Left lobe of liver (tissue), 2 donors: ENCODE measurements around the gene MMS19. TPM values are rescaled to one million over a fixed set of nuclear protein-coding genes. Genes with fewer than 3 reads are reported as not detected.
A peak's percentile ranks its signal among the peaks of the same experiment; 100 is the strongest.
"Not testable (repeated sequence)": the region's sequence is repeated elsewhere in the genome, so short reads cannot be mapped to it uniquely, and the experiment has no call there.

Experiments used
- ATAC-seq: fragments of 200-7000 bp; cut with Tn5 transposase; one replicate; pipeline ENCODE4 v1.9.1; 2020; ENCODE audit warnings: mild to moderate bottlenecking, moderate library complexity
- DNase-seq: peaks from one replicate; pipeline ENCODE4 v3.0.0-alpha.2; 2020; ENCODE audit warnings: low spot score
- total RNA-seq: library from RNA; stranded (reverse); gene quantifications from one replicate; pipeline ENCODE4 v1.2.1, GENCODE V29; 2021
- donor health status: DM: no; HTN: no; CAD: no; lungs with moderate emphysema.
- donor health status: DM: no; HTN: yes; CAD: no.

MMS19 gene
- total RNA-seq, 1 donor from 2014 or later: 20.7 TPM

DNA sequence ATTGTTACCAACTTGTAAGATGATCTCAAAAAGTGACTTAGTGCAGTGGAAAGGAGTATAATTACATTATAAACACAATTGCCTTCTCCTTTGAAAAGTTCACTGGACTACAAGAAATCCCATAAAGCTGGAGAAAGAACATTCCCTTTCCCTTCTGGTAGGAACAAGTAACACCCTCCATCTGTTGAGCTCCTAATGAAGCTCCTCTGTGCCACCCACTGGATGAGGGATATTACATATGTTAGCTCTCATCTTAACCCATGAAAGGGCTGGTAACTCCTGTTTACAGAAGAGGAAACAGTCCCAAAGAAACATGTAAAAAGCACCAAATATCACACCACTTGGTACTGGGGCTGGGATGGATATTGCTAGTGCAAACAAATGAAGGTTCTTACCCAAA lies 64.2 kb downstream of the MMS19 start:
- ATAC-seq (no peak), DNase-seq (no peak)

DNA sequence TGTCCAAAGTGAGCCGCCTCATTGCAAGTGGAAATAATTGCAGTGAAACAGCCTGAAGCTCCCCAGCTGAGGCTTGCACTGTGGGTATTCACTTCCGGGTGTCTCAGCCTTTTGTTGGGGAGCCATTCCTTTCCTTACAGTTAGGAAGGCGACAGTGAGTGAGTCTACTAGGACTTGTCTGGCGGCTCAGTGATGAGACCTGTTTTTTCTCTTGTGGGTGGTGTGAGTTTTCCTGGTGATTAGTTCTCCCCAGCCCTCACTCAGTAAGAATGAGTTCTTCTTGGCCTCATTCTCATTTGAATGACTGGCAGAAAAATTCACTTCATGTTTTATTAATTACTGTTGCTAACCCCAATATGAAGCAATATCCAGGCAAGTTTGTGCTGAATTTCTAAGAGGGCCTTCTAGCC lies 69.6 kb downstream of the MMS19 start:
- no peak for ATAC-seq
- no peak for DNase-seq

DNA sequence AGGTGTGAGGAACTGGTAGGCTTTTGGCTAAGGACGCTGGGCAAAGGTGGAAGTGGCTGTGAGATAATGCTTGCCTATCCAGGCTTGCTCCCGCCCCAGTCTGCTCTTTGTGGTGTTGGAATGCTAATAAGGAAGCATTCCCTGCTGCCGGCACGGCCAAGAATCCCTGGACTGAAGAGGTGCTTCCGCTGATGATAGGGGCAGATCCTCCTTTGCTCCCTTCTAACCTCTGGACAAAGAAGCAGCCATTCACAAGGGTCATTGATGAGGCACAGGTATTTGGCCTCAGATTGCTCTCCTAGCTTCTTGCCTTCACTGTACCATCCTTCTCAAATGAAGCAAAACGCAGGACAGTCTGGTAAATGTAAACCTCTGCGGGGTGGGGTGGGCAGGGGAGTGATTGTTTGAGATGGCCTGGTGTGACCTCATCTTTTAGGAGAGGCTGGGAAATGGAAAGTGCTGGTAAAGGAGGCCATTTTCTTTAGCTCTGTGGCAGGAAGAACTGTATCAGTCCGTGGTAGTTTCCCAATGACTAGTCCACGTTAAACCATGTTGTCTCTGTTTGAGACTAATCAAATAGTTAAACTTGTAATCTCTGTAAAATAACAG lies 70.5 kb downstream of the MMS19 start:
- DNase-seq (peak; percentile 65), ATAC-seq (peak; percentile 54)

DNA sequence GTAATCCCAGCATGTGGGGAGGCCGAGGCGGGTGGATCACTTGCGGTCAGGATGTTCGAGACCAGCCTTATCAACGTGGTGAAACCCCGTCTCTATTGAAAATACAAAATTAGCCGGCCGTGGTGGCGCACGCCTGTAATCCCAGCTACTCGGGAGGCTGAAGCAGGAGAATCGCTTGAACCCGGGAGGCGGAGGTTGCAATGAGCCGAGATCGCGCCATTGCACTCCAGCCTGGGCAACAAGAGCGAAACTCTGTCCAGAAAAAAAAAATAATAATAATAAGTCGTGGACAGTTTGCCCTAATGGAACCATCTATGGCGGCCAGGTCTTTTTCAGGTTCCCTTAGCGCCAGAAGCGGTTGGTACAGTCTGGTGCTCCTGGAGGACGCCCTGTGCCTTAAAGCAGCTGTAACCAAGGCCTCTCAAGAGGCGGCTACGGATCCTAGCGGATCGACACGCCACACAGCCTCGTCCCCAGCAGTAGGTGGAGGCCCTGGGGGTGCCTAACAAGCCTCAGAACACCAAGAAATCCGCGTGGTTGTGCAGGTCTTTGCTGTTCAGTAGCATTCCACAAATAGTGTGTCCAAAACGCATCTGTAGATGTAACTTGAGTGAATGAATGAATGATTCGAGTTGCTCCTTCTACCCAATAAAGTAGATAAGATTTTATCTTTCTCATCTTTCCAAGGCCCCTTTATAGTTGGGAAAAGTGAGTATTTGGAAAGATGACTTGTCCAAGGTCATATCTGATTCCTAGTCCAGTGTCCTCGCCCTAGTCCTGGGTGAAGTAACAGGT lies 71.2 kb downstream of the MMS19 start:
- DNase-seq: no peak
- no peak for ATAC-seq

DNA sequence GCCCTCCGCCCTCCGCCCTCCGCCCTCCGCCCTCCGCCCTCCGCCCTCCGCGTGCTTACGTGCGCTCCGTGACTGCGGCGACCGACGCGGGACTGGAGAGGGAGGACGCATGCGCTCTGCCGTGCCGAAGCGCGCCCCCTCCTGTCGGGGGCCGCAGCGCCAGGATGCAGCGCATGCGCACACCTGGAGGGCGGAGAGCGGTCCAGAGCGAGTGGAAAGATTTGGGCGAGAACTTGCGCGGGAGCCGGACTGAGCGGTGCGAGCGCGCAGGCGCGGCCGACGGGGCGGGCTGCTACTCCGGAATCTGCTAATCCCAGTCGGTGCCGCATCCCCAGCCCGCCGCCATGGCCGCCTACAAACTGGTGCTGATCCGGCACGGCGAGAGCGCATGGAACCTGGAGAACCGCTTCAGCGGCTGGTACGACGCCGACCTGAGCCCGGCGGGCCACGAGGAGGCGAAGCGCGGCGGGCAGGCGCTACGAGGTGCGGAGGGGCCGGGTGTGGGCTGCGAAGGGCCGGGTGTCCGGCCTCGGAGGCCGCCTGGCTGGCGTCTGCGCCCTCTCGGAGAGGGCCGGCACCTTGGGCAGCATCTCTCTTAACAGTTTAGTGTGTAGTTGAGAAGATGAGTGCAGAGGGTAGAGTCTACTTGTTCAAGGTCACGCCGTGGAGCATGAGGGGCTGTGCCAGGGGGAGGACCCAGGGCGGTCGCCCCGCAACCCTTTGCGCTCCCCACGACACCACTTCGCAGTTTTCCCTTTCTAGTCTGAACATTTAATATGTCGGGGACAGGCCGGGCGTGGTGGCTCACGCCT lies 72.1 kb downstream of the MMS19 start, which contains the start of gene PGAM1:
TSS of gene PGAM1 (plus strand) at position 228 of the 812 bp plus-strand sequence. CDS start at position 345, 117 bp downstream.
- peak; percentile 88 for ATAC-seq

DNA sequence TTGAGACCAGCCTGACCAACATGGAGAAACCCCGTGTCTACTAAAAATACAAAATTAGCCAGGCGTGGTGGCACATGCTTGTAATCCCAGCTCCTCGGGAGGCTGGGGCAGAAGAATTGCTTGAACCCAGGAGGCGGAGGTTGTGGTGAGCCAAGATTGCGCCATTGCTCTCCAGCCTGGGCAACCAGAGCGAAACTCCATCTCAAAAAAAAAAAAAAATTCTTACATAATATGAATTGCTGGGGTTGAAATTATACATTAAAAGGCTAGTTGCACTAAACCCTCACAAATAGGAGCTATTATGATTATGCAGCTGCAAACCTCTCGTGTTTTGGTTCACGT lies 74.5 kb downstream of the MMS19 start:
- not testable (repeated sequence) for ATAC-seq, DNase-seq

More for the DNA sequence above, 72.1 kb downstream of the MMS19 start, which contains the start of gene PGAM1:
- DNase-seq: peak; percentile 98

DNA sequence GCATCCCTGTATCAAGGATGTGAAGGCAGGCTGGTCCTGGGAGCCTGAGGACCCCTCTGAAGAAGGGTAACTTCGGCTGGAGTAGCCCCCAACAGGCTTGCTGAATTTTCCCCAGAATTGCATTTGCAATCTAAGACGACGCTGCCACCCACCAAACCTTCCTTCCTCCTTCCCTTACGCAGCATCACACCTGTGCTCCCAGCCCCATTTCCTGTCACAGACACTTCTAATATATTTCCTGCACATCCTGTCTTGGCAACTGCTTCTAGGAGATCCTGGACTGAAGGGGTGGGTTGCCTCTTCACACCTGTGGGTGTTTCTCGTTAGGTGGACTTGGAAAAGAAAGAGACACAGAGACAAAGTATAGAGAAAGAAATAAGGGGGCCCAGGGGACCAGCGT lies 81.7 kb downstream of the MMS19 start:
- ATAC-seq (no peak), DNase-seq (no peak)

DNA sequence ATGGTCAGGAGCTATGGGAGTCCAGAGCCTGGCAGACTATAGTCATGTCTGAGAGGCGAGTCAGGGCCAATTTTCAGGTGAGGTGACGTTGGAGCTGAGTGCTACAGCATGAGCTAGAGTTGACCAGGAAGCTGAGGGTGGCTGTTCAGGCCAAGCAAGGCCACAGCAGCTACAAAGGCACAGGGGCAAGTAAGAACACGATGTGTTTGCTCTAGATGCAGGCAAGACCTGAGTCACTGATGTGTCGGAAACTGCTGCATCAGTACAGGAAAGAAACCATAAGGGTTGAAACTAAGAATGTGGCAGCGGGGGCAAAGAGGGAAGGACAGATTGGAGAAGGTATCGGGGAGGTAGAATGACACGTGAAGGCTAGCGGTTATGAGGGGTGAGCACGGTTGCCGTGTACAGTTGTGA lies 85.3 kb downstream of the MMS19 start:
- ATAC-seq: no peak
- DNase-seq: no peak

DNA sequence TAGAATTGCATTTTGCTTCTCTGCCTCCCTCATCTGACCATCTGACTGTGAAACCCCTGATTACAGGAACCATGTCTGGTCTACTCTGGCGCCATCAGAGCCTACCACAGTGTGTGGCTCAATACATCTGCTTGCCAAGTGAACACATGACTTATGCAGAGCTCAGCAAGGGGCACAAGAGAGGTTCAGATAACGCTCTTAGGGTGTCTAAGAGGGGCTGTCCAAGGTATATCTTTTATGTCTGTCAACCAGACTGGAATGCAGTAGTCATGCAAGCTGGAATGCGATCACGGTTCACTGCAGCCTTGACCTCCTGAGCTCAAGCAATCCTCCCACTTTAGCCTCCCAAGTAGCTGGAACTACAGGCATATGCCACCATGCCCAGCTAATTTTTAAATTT lies 86.8 kb downstream of the MMS19 start:
- ATAC-seq: no peak
- no peak for DNase-seq

DNA sequence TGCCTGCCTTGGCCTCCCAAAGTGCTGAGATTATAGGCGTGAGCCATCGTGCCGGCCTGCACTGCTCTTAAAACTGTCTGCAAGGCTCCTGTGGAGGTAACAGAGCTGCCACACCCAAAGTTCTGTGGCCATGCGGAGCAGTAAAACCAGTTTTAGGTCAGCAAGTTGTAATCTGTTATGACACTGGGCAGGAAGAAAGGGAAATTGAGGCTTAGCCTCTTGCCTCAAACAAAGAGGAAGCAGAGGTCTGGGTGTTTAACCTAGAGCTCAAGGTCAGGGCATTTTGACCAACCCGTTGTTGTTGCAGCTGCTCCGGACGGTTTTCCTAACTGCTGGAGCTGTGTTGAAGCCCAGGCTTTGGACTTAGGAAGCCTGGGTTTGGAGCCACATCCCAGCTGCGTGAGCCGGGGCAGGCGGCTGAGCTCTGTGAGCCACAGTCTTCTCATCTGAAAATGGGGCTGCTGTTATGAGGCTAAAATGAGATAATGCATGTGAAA lies 89.7 kb downstream of the MMS19 start:
- no peak for ATAC-seq
- no peak for DNase-seq

Other genes with a start within 250 kb of the MMS19 start
- gene ARHGAP19, start 205.8 kb downstream of the MMS19 start, total RNA-seq: 4.1 TPM
- gene FRAT1, start 179.2 kb downstream of the MMS19 start, total RNA-seq: 10.0 TPM
- gene FRAT2, start 163.7 kb downstream of the MMS19 start, total RNA-seq: 10.3 TPM
- gene RRP12, start 97.1 kb downstream of the MMS19 start, total RNA-seq: 7.0 TPM
- 151 TPM for gene PGAM1, start 72.2 kb downstream of the MMS19 start, total RNA-seq
- gene EXOSC1, start 52.4 kb downstream of the MMS19 start, total RNA-seq: 10.3 TPM
- gene ZDHHC16, start 52.2 kb downstream of the MMS19 start, total RNA-seq: 25.2 TPM
- 7.1 TPM for gene UBTD1, start 502 bp upstream of the MMS19 start, total RNA-seq
- not detected for gene ANKRD2, start 74.4 kb upstream of the MMS19 start, total RNA-seq
- gene HOGA1, start 86.0 kb upstream of the MMS19 start, total RNA-seq: 66.2 TPM
- gene C10orf62, start 91.3 kb upstream of the MMS19 start, total RNA-seq: 3.7 TPM
- 0.81 TPM for gene MORN4, start 135.1 kb upstream of the MMS19 start, total RNA-seq
- 5.6 TPM for gene PI4K2A, start 142.2 kb upstream of the MMS19 start, total RNA-seq
- 26.4 TPM for gene AVPI1, start 188.8 kb upstream of the MMS19 start, total RNA-seq
- 2.0 TPM for gene MARVELD1, start 215.3 kb upstream of the MMS19 start, total RNA-seq
- 10.7 TPM for gene ZFYVE27, start 238.7 kb upstream of the MMS19 start, total RNA-seq